ENCODE results near the gene C10orf90. TPM values are rescaled to one million over a fixed set of nuclear protein-coding genes. Genes with fewer than 3 reads are reported as not detected.

The C10orf90 gene
- total and polyA plus RNA-seq, 2 of the 8 experiments (the other 6 are each of a cell fraction or from before 2014, with no cell fraction given), result 0.21 TPM; not detected in 1

DNA sequence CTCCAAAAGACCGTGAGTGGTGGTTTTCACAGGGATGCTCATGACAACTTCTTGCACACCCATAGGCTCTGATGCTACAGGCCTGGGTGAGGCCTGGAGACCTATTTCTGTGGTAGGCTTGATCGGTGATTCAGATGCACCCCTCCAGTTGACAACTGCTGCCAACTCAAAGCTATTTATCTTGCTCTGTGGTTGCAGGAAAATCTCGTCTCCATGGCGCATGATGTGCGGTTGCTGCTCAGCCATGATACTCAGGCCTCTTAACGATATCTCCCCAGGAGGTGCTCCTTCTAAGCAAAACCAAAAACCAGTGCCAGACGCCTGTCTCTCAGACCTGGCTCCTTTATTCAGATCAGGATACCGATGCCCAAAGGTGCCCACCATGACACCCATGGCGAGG lies 31.4 kb downstream of the C10orf90 start:
- Histone ChIP-seq H3K23ac (ENCODE audit: insufficient read length) (no peak overlapping the region), H3K9ac (replicated peaks in 1 of 4; ENCODE audit: extremely low read depth in 1 of 4, low read depth in 3 of 4, low read length in 3 of 4) (no peak overlapping the region), H3K14ac (ENCODE audit: insufficient read length) (no peak overlapping the region), H3K79me2 (ENCODE audit: control insufficient read depth in 1 of 2, insufficient read depth in 2 of 2, low read length in 2 of 2) (no peaks in the 10 kb centered on the region), H3K4me1 (replicated peaks in 1 of 4; ENCODE audit: control insufficient read depth in 3 of 4, insufficient read depth in 4 of 4, low read length in 3 of 4) (no peaks in the 10 kb centered on the region), H4K91ac (replicated peaks; ENCODE audit: insufficient read length, low read length) (no peak overlapping the region), H2AK5ac (ENCODE audit: low read depth, low read length) (no peak overlapping the region), H2BK120ac (replicated peaks; ENCODE audit: low read depth, low read length) (no peak overlapping the region), H3K18ac (ENCODE audit: extremely low read depth, low read length) (no peak overlapping the region), H3K4me3 (ENCODE audit: extremely low read depth in 1 of 4, insufficient read depth in 2 of 4, low read depth in 3 of 4, low read length in 4 of 4) (no peak overlapping the region), H3K27ac (ENCODE audit: low read depth, low read length) (no peak overlapping the region), H2BK15ac (ENCODE audit: low read length) (no peak overlapping the region), H4K5ac (ENCODE audit: insufficient read length, low read depth, low read length) (no peak overlapping the region), H3K9me3 (ENCODE audit: insufficient read depth in 2 of 2, low read depth in 1 of 2, low read length in 1 of 2) (no peaks in the 10 kb centered on the region), H2BK20ac (ENCODE audit: low read length) (no peak overlapping the region), H3K27me3 (replicated peaks in 1 of 4; ENCODE audit: control insufficient read depth in 3 of 4, extremely low read depth in 1 of 4, insufficient read depth in 3 of 4, low read length in 3 of 4) (no peaks in the 10 kb centered on the region), H2BK5ac (ENCODE audit: low read depth, low read length) (no peak overlapping the region), H2AFZ (ENCODE audit: low read length) (no peak overlapping the region), H4K8ac (ENCODE audit: extremely low read depth, insufficient read depth, low read length) (no peak overlapping the region), H2BK12ac (ENCODE audit: low read depth, low read length) (no peak overlapping the region), H3K4ac (replicated peaks; ENCODE audit: insufficient read length, low read depth, low read length) (no peak overlapping the region), H3K36me3 (ENCODE audit: control insufficient read depth in 2 of 4, insufficient read depth in 4 of 4, low read length in 3 of 4) (no peaks in the 10 kb centered on the region), H3K23me2 (ENCODE audit: low read depth, low read length) (no peaks in the 10 kb centered on the region), H3K56ac (replicated peaks; ENCODE audit: insufficient read length, low read depth, low read length) (no peak overlapping the region), H3K4me2 (ENCODE audit: insufficient read depth in 1 of 2, low read depth in 2 of 2, low read length in 2 of 2) (no peak overlapping the region), H3K79me1 (ENCODE audit: low read depth, low read length) (no peaks in the 10 kb centered on the region), H4K20me1 (replicated peaks in 1 of 2; ENCODE audit: control insufficient read depth in 1 of 2, insufficient read depth in 2 of 2, low read length in 2 of 2) (no peaks in the 10 kb centered on the region)
- TF ChIP-seq, protein P1, sequence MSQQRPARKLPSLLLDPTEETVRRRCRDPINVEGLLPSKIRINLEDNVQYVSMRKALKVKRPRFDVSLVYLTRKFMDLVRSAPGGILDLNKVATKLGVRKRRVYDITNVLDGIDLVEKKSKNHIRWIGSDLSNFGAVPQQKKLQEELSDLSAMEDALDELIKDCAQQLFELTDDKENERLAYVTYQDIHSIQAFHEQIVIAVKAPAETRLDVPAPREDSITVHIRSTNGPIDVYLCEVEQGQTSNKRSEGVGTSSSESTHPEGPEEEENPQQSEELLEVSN (IDR thresholded peaks at IDR 0.05), result no peak
- TF ChIP-seq TAF1 (IDR thresholded peaks at IDR 0.05; ENCODE audit: low read depth, low read length) (no peak), ASH2L (IDR thresholded peaks at IDR 0.05; ENCODE audit: low read length) (no peak), ATF3 (IDR thresholded peaks at IDR 0.05; ENCODE audit: insufficient read depth, low read depth, low read length) (no peak), GTF2F1 (IDR thresholded peaks at IDR 0.05; ENCODE audit: borderline replicate concordance, low read depth, low read length) (no peak), SUZ12 (IDR thresholded peaks at IDR 0.05; ENCODE audit: low read length) (no peak), ATF2 (IDR thresholded peaks at IDR 0.05; ENCODE audit: low read length) (no peak), POLR2A (IDR thresholded peaks at IDR 0.05; ENCODE audit: control extremely low read depth in 1 of 2, low read depth in 2 of 2, low read length in 2 of 2) (no peak)
- ChIA-PET CTCF (ENCODE audit: partially characterized antibody) (no interaction called here), POLR2A (ENCODE audit: partially characterized antibody) (no interaction called here)
- FAIRE-seq (no peak), DNase-seq (ENCODE audit: low read depth in 1 of 2, low spot score in 2 of 2) (no peak)
- WGBS, 2 experiments (ENCODE audit: extremely low coverage in 1 of 2, insufficient coverage in 1 of 2, insufficient read length in 1 of 2, insufficient replicate concordance in 2 of 2, low coverage in 1 of 2, low lambda C conversion rate in 2 of 2, missing lambda C conversion rate in 1 of 2), result 92% methylated on average over 9 of the region's 9 CpGs; no CpG with 5 or more reads in 1 of the 2 experiments

Measured in H1 (cell line).